Spleen (tissue), 7 donors: ENCODE data around the gene BPIFB1.

Source experiments
- CTCF ChIP-seq, 11 experiments: fragments of 200-600 bp in 7 of 11; fragments of 450-650 bp in 4 of 11; sonication (generic) in 4 of 11; IDR thresholded peaks in 8 of 11; conservative IDR thresholded peaks in 3 of 11; 1 replicate in 7 of 11; 2 replicates in 4 of 11; pipeline versions ENCODE4 v1.4.0 to v1.8.0; 2016 to 2021; ENCODE audit warnings: antibody characterized with exemption in 11 of 11, inconsistent platforms in 4 of 11, mild to moderate bottlenecking in 1 of 11
- POLR2A ChIP-seq, 3 donors: fragments of 450-650 bp; IDR thresholded peaks; one replicate each; pipeline ENCODE4 v1.5.1; 2017; ENCODE audit warnings: antibody characterized with exemption in 3 of 3, mild to moderate bottlenecking in 1 of 3
- POLR2AphosphoS5 ChIP-seq, 3 donors: sonication (generic); formaldehyde crosslinking; IDR thresholded peaks; one replicate each; pipeline ENCODE4 v1.5.1; 2017; ENCODE audit warnings: antibody characterized with exemption in 3 of 3
- donor health status: DM: no; HTN: no; CAD: no; lungs with moderate emphysema.
- donor health status: DM: no; HTN: no; CAD: no.
- donor health status: DM: no; HTN: no; CAD: no.

DNA sequence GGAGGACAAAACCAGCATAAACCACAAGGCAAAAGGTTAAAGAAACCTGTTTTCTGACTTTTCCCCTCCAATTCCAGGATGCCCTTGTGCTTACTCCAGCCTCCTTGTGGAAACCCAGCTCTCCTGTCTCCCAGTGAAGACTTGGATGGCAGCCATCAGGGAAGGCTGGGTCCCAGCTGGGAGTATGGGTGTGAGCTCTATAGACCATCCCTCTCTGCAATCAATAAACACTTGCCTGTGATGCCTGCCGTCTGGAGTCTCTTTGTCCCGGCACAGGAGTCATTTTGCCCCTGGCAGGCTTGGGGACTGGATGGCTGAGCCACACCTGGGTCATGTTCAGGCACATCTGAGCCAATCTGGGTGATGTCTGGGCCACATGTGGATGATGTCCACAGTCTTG, 26.6 kb downstream of the BPIFB1 start:
- no peak for TF ChIP-seq CTCF (IDR thresholded peaks at IDR 0.05 in 8 of 11, conservative IDR thresholded peaks at IDR 0.05 in 3 of 11)
- TF ChIP-seq POLR2AphosphoS5 (IDR thresholded peaks at IDR 0.05): no peak
- TF ChIP-seq POLR2A (IDR thresholded peaks at IDR 0.05): no peak
